HepG2 (cell line): ENCODE results near the gene CCDC120. TPM values are rescaled to one million over a fixed set of nuclear protein-coding genes. Genes with fewer than 3 reads are reported as not detected.

Experiments used
- ELF3 ChIP-seq: IDR thresholded peaks from 2 replicates; pipeline ENCODE4 v1.6.1; 2016; ENCODE audit warnings: missing genetic modification reagents, missing compliant biosample characterization
- POLR2G ChIP-seq: fragments of 200-400 bp; formaldehyde crosslinking; IDR thresholded peaks from 2 replicates; pipeline ENCODE4 v1.6.1; 2018; ENCODE audit warnings: mild to moderate bottlenecking, low read depth, low read length, moderate library complexity
- TAF15 ChIP-seq: fragments of 200-400 bp; formaldehyde crosslinking; IDR thresholded peaks from one replicate; pipeline ENCODE4 v1.6.1; 2018; ENCODE audit warnings: mild to moderate bottlenecking, low read depth, low read length; ENCODE audit not compliant: poor library complexity, severe bottlenecking
- TEAD3 ChIP-seq: optimal IDR thresholded peaks from 2 replicates; pipeline ENCODE3; 2016; ENCODE audit warnings: borderline replicate concordance
- ZMYM3 ChIP-seq: sonication (generic); formaldehyde crosslinking; IDR thresholded peaks from 2 replicates; pipeline ENCODE4 v1.5.1; 2020; ENCODE audit warnings: mild to moderate bottlenecking, missing genetic modification reagents
- ZNF629 ChIP-seq: sonication (generic); formaldehyde crosslinking; conservative IDR thresholded peaks from 2 replicates; pipeline ENCODE4 v1.5.0; 2020; ENCODE audit warnings: missing genetic modification reagents
- polyA plus RNA-seq, 8 experiments: library from polyadenylated mRNA; depleted of rRNA in 3 of 8; stranded (reverse) in 7 of 8; unstranded in 1 of 8; fragments of >200 nt; fragmentation: Illumina TruSeq in 4 of 8; extraction: Trizol in 4 of 8; gene quantifications; 2 replicates each; pipeline versions ENCODE4 v1.2.1 to v1.2.3, GENCODE V29; 2011 to 2016; ENCODE audit warnings: low read depth in 4 of 8, missing spikeins in 1 of 8, mixed read lengths in 1 of 8; ENCODE audit not compliant: insufficient read depth in 1 of 8
- total RNA-seq, 5 experiments: library from RNA; depleted of rRNA; stranded (reverse); fragments of >200 nt; fragmentation: Illumina TruSeq; extraction: Trizol; gene quantifications; 2 replicates each; pipeline ENCODE4 v1.2.3, GENCODE V29; 2016; ENCODE audit warnings: low read depth in 1 of 5
- TF ChIP-seq, protein P1 (sequence below): sonication (generic); formaldehyde crosslinking; IDR thresholded peaks from 2 replicates; pipeline ENCODE4 v1.5.0; 2020; ENCODE audit warnings: mild to moderate bottlenecking, missing genetic modification reagents, borderline replicate concordance
- TF ChIP-seq, protein P2 (sequence below): sonication (generic); formaldehyde crosslinking; conservative IDR thresholded peaks from 2 replicates; pipeline ENCODE4 v1.8.0; 2022; ENCODE audit warnings: mild to moderate bottlenecking, moderate library complexity, missing genetic modification reagents
- TF ChIP-seq, protein P3 (sequence below): sonication (generic); formaldehyde crosslinking; IDR thresholded peaks from 2 replicates; pipeline ENCODE4 v1.5.0; 2020; ENCODE audit warnings: mild to moderate bottlenecking, missing genetic modification reagents
- TF ChIP-seq, protein P4 (sequence below): sonication (generic); formaldehyde crosslinking; IDR thresholded peaks from 2 replicates; pipeline ENCODE4 v1.4.0; 2020; ENCODE audit warnings: missing genetic modification reagents
- TF ChIP-seq, protein P5 (sequence below): IDR thresholded peaks from 2 replicates; pipeline ENCODE4 v1.6.1; 2018; ENCODE audit warnings: missing genetic modification reagents, mild to moderate bottlenecking, missing compliant biosample characterization
- TF ChIP-seq, protein P6 (sequence below): sonication (generic); formaldehyde crosslinking; IDR thresholded peaks from 2 replicates; pipeline ENCODE4 v1.4.0; 2020; ENCODE audit warnings: missing genetic modification reagents
- TF ChIP-seq, protein P7 (sequence below): sonication (generic); formaldehyde crosslinking; IDR thresholded peaks from 2 replicates; pipeline ENCODE4 v1.4.0; 2020; ENCODE audit warnings: missing genetic modification reagents

The CCDC120 gene
- total and polyA plus RNA-seq, 2 of the 13 experiments (the other 11 are each of a cell fraction or from before 2014, with no cell fraction given), result 0.89 to 3.2 TPM

DNA sequence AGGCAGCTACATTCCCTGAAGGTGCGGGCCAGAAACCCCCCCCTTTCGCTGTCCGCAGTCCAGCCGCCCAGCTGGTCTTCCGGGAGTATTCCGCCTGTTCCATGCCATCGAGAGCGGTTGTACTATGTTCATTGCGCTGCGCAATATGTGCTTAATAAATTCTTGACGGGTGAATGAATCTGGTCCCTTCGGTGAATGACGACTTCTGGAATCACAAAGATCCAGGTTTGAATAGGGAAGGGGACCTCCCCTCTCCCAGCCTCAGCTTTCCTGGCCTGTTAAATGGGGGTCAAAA, 14.9 kb upstream of the CCDC120 start (continued):
- TF ChIP-seq, protein P1, sequence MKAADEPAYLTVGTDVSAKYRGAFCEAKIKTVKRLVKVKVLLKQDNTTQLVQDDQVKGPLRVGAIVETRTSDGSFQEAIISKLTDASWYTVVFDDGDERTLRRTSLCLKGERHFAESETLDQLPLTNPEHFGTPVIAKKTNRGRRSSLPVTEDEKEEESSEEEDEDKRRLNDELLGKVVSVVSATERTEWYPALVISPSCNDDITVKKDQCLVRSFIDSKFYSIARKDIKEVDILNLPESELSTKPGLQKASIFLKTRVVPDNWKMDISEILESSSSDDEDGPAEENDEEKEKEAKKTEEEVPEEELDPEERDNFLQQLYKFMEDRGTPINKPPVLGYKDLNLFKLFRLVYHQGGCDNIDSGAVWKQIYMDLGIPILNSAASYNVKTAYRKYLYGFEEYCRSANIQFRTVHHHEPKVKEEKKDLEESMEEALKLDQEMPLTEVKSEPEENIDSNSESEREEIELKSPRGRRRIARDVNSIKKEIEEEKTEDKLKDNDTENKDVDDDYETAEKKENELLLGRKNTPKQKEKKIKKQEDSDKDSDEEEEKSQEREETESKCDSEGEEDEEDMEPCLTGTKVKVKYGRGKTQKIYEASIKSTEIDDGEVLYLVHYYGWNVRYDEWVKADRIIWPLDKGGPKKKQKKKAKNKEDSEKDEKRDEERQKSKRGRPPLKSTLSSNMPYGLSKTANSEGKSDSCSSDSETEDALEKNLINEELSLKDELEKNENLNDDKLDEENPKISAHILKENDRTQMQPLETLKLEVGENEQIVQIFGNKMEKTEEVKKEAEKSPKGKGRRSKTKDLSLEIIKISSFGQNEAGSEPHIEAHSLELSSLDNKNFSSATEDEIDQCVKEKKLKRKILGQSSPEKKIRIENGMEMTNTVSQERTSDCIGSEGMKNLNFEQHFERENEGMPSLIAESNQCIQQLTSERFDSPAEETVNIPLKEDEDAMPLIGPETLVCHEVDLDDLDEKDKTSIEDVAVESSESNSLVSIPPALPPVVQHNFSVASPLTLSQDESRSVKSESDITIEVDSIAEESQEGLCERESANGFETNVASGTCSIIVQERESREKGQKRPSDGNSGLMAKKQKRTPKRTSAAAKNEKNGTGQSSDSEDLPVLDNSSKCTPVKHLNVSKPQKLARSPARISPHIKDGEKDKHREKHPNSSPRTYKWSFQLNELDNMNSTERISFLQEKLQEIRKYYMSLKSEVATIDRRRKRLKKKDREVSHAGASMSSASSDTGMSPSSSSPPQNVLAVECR (CRISPR knock-in tag), result peak; percentile 9; the same call in 1 of the 2 replicates
- TF ChIP-seq, protein P2, sequence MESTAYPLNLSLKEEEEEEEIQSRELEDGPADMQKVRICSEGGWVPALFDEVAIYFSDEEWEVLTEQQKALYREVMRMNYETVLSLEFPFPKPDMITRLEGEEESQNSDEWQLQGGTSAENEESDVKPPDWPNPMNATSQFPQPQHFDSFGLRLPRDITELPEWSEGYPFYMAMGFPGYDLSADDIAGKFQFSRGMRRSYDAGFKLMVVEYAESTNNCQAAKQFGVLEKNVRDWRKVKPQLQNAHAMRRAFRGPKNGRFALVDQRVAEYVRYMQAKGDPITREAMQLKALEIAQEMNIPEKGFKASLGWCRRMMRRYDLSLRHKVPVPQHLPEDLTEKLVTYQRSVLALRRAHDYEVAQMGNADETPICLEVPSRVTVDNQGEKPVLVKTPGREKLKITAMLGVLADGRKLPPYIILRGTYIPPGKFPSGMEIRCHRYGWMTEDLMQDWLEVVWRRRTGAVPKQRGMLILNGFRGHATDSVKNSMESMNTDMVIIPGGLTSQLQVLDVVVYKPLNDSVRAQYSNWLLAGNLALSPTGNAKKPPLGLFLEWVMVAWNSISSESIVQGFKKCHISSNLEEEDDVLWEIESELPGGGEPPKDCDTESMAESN (CRISPR knock-in tag), result no peak
- 0 out of 2 replicates have a peak, but pooled peaks have one; percentile 15 for TF ChIP-seq ELF3 (CRISPR knock-in tag)
- TF ChIP-seq, protein P3, sequence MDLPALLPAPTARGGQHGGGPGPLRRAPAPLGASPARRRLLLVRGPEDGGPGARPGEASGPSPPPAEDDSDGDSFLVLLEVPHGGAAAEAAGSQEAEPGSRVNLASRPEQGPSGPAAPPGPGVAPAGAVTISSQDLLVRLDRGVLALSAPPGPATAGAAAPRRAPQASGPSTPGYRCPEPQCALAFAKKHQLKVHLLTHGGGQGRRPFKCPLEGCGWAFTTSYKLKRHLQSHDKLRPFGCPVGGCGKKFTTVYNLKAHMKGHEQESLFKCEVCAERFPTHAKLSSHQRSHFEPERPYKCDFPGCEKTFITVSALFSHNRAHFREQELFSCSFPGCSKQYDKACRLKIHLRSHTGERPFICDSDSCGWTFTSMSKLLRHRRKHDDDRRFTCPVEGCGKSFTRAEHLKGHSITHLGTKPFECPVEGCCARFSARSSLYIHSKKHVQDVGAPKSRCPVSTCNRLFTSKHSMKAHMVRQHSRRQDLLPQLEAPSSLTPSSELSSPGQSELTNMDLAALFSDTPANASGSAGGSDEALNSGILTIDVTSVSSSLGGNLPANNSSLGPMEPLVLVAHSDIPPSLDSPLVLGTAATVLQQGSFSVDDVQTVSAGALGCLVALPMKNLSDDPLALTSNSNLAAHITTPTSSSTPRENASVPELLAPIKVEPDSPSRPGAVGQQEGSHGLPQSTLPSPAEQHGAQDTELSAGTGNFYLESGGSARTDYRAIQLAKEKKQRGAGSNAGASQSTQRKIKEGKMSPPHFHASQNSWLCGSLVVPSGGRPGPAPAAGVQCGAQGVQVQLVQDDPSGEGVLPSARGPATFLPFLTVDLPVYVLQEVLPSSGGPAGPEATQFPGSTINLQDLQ, result no peak
- TF ChIP-seq TEAD3 (CRISPR knock-in tag), result peak; percentile 71
- peak; percentile 68 for TF ChIP-seq ZMYM3 (CRISPR knock-in tag)
- TF ChIP-seq, protein P4, sequence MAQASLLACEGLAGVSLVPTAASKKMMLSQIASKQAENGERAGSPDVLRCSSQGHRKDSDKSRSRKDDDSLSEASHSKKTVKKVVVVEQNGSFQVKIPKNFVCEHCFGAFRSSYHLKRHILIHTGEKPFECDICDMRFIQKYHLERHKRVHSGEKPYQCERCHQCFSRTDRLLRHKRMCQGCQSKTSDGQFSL (CRISPR knock-in tag), result 0 out of 2 replicates have a peak, but pooled peaks have one; percentile 30
- 0 out of 2 replicates have a peak, but pooled peaks have one; percentile 34 for TF ChIP-seq POLR2G
- TF ChIP-seq, protein P5, sequence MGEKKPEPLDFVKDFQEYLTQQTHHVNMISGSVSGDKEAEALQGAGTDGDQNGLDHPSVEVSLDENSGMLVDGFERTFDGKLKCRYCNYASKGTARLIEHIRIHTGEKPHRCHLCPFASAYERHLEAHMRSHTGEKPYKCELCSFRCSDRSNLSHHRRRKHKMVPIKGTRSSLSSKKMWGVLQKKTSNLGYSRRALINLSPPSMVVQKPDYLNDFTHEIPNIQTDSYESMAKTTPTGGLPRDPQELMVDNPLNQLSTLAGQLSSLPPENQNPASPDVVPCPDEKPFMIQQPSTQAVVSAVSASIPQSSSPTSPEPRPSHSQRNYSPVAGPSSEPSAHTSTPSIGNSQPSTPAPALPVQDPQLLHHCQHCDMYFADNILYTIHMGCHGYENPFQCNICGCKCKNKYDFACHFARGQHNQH (CRISPR knock-in tag), result peak; percentile 28; the same call in 1 of the 2 replicates
- TF ChIP-seq, protein P6, sequence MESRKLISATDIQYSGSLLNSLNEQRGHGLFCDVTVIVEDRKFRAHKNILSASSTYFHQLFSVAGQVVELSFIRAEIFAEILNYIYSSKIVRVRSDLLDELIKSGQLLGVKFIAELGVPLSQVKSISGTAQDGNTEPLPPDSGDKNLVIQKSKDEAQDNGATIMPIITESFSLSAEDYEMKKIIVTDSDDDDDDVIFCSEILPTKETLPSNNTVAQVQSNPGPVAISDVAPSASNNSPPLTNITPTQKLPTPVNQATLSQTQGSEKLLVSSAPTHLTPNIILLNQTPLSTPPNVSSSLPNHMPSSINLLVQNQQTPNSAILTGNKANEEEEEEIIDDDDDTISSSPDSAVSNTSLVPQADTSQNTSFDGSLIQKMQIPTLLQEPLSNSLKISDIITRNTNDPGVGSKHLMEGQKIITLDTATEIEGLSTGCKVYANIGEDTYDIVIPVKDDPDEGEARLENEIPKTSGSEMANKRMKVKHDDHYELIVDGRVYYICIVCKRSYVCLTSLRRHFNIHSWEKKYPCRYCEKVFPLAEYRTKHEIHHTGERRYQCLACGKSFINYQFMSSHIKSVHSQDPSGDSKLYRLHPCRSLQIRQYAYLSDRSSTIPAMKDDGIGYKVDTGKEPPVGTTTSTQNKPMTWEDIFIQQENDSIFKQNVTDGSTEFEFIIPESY (CRISPR knock-in tag), result 0 out of 2 replicates have a peak, but pooled peaks have one; percentile 17
- TF ChIP-seq, protein P7, sequence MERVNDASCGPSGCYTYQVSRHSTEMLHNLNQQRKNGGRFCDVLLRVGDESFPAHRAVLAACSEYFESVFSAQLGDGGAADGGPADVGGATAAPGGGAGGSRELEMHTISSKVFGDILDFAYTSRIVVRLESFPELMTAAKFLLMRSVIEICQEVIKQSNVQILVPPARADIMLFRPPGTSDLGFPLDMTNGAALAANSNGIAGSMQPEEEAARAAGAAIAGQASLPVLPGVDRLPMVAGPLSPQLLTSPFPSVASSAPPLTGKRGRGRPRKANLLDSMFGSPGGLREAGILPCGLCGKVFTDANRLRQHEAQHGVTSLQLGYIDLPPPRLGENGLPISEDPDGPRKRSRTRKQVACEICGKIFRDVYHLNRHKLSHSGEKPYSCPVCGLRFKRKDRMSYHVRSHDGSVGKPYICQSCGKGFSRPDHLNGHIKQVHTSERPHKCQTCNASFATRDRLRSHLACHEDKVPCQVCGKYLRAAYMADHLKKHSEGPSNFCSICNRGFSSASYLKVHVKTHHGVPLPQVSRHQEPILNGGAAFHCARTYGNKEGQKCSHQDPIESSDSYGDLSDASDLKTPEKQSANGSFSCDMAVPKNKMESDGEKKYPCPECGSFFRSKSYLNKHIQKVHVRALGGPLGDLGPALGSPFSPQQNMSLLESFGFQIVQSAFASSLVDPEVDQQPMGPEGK (CRISPR knock-in tag), result peak; percentile 85; the same call in 1 of the 2 replicates
- no peak for TF ChIP-seq TAF15
- peak; percentile 82 for TF ChIP-seq ZNF629 (CRISPR knock-in tag)
